GM19395 (cell line): Measurements from ENCODE around the gene PCSK6.

Experiments used
- ATAC-seq: cut with Tn5 transposase; IDR thresholded peaks from one replicate; pipeline ENCODE4 v1.9.1; 2021; ENCODE audit warnings: mild to moderate bottlenecking, moderate library complexity; ENCODE audit not compliant: unreplicated experiment

The PCSK6 gene

GRCh38 chr15:101449471-101450402 lies 39.8 kb downstream of the PCSK6 start:
- no peak for ATAC-seq

GRCh38 chr15:101448336-101448735 lies 41.2 kb downstream of the PCSK6 start:
- ATAC-seq, result no peak

DNA sequence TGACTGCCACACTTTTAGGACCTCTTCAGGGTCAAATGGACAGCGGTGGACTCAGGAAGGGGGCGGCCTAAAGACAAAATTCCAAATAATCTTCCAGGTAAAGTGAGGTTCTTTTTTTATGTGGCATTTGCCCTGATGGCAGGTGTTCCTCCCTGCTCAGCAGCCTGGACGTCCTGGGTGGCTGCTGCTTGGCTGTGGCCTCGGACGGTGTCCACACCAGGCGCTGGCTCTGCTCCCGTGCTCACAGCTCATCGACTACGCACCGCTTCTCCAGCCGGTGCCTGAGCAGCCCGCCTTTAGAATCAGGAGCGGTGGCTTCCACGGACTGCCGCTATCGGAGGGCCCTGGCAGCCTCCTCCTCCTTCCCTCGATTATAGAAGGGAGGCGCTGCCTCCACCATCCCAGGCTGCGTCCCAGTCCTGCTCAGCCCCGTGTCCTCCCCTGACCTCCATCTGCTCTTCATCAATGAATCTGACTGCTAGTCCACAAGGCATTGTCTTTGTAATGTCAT lies 41.9 kb downstream of the PCSK6 start:
- no peak for ATAC-seq

DNA sequence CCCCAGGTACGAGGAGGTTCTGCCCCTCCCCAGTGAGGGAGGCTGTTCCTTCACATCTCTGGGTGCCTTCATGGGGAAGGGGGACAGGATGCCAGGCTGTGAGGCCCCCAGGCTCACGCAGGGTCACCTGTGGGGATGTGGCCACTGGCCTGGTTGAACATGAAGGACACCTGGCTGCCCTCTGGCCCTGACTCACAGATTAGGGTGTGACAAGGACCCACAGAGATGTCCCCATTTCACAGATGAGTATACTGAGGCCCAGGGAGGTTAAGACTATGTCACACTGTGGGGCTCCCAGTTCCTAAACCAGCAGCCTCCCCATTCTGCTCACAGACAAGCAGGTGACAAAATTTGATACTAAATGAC lies 42.4 kb downstream of the PCSK6 start:
- no peak for ATAC-seq

DNA sequence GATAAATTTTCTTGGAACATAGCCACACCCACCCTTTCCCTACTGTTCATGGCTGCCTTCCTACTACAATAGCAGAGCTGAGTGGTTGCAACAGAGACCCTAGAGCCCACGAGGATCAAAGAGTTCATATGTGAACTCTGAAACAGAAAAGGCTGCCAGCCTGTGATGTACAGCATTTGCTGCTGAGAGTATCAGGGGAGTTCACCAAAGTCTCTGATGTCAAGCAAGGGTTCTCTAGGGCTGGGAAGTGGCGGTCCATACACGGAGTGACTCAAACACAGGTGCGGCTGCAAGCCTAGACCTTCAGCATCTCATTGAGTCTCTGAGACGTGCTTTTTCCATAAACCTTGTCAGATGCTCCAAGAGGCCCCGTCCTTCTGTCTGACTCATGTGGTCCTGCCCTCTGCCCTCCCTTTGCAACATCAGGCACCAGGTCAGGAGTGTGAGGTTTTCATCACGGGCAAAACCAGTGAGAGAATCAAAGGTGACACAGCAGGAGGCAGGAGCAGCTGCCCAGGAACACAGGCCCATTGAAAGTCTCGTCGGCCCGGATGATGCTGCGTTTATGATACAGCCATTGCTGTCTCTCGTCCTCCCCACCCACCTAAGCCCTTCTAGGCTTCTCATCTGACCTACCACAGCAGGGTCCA lies 42.9 kb downstream of the PCSK6 start:
- no peak for ATAC-seq

DNA sequence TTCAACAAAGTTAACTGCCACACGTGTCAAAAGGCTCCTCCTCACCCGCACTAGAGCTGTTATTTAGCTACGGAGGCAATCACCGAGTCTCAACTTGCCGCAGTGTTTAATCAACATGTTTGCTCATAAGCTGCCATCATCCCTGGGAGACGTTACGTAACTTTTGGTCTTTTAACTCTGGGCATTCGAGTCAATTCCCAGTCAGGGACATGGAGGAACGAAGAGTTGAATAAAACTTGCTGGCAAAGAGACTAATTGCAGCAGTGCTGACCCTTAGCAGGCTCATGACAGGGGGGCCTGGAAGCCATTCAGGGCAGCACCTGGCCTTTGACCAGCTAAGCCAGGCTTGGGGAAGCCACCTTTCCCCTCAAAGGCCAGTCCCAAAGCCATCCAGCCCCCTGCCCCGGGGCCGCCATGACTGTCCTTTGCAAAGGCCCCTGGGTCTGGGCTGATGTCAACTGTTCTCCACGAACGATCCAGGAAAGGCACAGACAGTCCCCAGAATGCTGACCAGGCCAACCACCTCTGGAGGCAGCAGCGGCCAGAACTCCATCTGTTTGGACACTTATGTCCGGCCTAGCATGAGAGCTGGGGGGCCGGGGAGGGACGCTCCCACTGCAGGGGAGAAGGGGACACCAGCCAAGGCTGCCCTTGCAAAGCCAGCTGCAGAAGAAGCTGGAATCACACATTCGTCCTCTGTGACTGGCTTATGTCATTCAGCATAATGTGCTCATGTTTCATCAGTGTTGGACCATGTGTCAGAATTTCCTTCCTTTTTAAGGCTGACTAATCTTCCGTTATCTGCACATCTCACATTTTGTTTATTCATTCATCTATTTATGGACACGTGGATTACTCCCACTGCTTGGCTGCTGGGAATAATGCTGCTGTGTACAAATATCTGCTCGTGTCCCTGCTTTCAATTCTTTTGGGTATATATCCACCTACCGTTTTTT lies 43.7 kb downstream of the PCSK6 start:
- no peak for ATAC-seq

- no peak for ATAC-seq
These were observed 44.5 kb downstream of the PCSK6 start for GRCh38 chr15:101444807-101445508.

DNA sequence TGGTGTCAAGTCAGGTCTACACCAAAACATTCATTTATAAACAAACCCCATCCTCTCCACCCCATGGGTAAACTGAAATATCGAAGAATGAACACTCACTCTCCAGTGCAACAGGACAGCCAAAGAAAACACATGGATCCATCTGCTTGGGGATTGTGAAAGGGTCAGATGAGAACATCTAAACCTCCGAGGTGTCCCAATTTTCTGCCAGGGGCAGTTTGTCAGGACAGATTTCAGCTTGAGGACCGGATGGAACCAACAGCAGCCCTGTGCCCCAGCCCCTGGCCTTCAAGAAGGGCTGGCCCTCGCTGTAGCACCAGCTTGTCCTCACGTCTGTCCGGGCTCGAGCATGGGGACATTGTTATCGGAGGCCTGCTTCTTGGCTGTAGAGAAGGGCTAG lies 45.5 kb downstream of the PCSK6 start:
- ATAC-seq, result no peak

GRCh38 chr15:101442272-101442671 lies 47.2 kb downstream of the PCSK6 start:
- ATAC-seq, result no peak

- no peak for ATAC-seq
These were observed 47.8 kb downstream of the PCSK6 start for GRCh38 chr15:101441696-101442095.

- no peak for ATAC-seq
These were observed 48.5 kb downstream of the PCSK6 start for GRCh38 chr15:101440846-101441590.

DNA sequence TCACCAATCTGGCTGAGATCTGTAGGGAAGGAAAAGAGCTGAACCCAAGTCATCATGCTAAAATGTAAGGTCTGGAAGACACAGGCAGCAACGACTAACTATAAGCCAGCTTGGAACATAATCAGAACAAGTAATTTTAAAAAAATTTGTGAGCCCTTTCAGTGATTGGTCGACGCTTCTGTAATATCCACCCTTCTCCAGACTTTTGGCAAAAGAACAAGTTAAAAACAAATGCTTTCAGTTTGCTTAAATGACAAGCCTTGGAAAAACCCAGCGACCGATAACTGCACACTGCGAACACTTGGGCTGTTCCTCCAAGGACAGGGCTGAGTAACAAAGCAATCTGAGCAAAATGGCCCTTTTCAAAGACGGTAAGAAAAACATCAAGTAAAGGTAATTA lies 49.6 kb downstream of the PCSK6 start:
- ATAC-seq, result no peak

GRCh38 chr15:101439285-101439919 lies 50.1 kb downstream of the PCSK6 start:
- no peak for ATAC-seq

GRCh38 chr15:101438482-101439284 lies 50.8 kb downstream of the PCSK6 start:
- ATAC-seq, result no peak

DNA sequence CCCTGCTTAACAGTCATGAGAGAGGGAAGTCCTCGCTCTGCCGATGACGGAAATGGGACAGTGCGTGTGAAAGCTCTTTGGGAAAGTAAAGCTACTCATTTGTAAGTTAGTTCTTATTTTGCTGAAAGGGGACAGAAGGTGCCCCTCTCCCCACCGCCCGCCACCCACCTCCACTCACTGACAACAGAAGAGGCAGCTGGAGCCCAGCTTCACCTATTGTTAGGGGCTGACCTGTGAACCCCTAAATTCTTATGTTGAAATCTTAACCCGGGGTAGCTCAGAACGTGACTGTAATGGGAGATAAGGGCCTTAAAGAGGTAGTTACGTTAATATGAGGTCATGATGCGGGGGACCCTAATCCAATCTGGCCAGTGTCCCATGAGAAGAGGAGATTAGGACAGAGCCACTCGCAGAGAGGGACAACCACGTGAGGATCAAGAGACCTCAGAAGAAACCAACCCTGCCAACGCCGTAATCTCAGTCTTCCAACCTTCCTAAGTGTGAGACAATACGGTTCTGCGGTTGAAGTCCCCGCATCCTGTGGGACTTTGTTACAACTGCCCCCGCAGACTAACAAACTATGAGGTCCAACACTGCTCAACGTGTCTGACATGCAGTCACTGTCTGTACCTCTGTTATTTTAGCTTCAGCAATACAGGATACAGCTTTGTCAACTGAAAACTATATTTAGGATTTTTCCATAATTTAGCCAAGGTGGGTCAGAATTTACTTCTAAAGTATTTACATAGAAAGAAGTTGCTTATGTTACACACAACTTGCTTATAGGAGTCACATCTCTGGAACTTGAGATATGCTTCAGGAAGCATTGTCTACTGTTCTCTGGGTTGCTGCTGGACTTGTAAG lies 51.7 kb downstream of the PCSK6 start:
- ATAC-seq, result no peak

GRCh38 chr15:101437209-101437608 lies 52.3 kb downstream of the PCSK6 start:
- no peak for ATAC-seq

- no peak for ATAC-seq
These were observed 53.0 kb downstream of the PCSK6 start for GRCh38 chr15:101436526-101436925.
